BE2C (cell line): ENCODE data around the gene TMEM17.

Source experiments
- DNase-seq: peaks from one replicate; pipeline ENCODE4 v3.0.0-alpha.2; 2020
- H3K27me3 ChIP-seq: fragments of 250-450 bp; sonication (Bioruptor Pico); 2 replicates; pipeline ENCODE4 v1.5.1; 2020; ENCODE audit warnings: mild to moderate bottlenecking
- H3K36me3 ChIP-seq: fragments of 250-450 bp; sonication (Bioruptor Pico); 2 replicates; pipeline ENCODE4 v1.5.1; 2020; ENCODE audit warnings: mild to moderate bottlenecking
- H3K4me1 ChIP-seq: fragments of 250-450 bp; sonication (Bioruptor Pico); 2 replicates; pipeline ENCODE4 v1.5.1; 2020
- H3K4me3 ChIP-seq: 2 replicates; pipeline ENCODE4 v1.5.1; 2011; ENCODE audit warnings: low read depth, low read length
- H3K9me3 ChIP-seq: fragments of 250-450 bp; sonication (Bioruptor Pico); 2 replicates; pipeline ENCODE4 v1.5.1; 2020
- TF ChIP-seq, protein P1 (sequence below): IDR thresholded peaks from 2 replicates; pipeline ENCODE4 v1.5.1; 2012; ENCODE audit warnings: mild to moderate bottlenecking, low read depth, low read length

The TMEM17 gene

DNA sequence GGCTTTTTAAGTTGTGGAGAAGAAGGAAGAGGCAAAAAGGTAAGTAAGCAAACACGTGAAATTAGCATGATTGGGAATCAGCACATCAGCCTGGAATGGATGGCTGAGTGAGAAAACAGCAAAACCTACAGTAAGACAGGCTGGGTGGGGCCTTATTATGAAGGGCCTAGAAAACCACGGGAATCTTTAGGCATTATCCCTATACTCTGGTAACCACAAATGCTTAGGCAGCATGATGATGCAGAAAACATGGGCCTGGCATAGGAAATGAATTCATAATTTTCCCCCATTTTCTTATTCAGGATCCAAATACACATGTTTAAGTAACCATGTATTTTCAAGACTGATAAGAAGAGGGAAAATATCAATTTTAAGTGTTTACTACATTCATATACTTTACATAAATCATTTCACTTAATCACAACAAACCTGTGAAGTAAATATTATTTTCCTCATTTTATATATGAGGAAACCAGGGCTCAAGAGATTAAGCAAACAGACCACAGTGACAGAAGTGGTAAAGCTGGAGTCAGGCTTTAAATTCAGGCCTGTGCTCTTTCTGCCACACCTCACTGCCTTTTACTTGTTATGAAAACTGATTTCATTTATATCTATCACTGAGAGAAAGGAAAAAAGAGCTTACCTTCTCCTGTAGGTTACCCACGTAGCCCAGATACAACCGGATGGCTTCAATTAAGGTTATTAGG lies 4.0 kb downstream of the TMEM17 start:
- no peaks in the 10 kb centered on the region for H3K27me3 ChIP-seq
- H3K36me3 ChIP-seq = no peaks in the 10 kb centered on the region
- H3K4me3 ChIP-seq = no peak overlapping the region
- DNase-seq = no peak
- TF ChIP-seq, protein P1, sequence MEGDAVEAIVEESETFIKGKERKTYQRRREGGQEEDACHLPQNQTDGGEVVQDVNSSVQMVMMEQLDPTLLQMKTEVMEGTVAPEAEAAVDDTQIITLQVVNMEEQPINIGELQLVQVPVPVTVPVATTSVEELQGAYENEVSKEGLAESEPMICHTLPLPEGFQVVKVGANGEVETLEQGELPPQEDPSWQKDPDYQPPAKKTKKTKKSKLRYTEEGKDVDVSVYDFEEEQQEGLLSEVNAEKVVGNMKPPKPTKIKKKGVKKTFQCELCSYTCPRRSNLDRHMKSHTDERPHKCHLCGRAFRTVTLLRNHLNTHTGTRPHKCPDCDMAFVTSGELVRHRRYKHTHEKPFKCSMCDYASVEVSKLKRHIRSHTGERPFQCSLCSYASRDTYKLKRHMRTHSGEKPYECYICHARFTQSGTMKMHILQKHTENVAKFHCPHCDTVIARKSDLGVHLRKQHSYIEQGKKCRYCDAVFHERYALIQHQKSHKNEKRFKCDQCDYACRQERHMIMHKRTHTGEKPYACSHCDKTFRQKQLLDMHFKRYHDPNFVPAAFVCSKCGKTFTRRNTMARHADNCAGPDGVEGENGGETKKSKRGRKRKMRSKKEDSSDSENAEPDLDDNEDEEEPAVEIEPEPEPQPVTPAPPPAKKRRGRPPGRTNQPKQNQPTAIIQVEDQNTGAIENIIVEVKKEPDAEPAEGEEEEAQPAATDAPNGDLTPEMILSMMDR = no peak
- H3K9me3 ChIP-seq = no peaks in the 10 kb centered on the region
- peaks cover 3% of the 10 kb centered on the region; the same call in 1 of the 2 replicates for H3K4me1 ChIP-seq

DNA sequence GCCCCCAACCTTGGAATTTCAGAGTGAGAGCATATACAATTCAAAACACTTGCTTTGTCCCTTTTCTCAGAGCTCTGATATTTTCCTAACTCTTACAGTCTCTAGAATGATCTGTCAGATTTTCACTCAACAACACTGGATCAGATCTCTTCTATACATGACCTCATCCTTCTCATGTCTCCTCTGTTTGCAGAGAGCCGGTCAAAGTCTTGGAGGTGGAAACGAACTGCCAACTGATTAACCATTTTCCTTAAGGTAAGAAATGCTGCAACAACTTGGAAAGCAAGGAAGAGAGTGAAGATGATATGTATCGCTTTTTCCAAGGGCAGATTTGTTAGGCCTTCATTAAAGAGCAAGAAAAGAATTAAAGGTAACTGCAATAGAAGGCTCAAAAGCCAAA lies 4.9 kb downstream of the TMEM17 start:
- Histone ChIP-seq H3K4me3 (no peak overlapping the region), H3K4me1 (peaks cover 3% of the 10 kb centered on the region; the same call in 1 of the 2 replicates), H3K9me3 (no peaks in the 10 kb centered on the region), H3K36me3 (no peaks in the 10 kb centered on the region), H3K27me3 (no peaks in the 10 kb centered on the region)
- TF ChIP-seq, protein P1 = no peak
- DNase-seq = no peak

DNA sequence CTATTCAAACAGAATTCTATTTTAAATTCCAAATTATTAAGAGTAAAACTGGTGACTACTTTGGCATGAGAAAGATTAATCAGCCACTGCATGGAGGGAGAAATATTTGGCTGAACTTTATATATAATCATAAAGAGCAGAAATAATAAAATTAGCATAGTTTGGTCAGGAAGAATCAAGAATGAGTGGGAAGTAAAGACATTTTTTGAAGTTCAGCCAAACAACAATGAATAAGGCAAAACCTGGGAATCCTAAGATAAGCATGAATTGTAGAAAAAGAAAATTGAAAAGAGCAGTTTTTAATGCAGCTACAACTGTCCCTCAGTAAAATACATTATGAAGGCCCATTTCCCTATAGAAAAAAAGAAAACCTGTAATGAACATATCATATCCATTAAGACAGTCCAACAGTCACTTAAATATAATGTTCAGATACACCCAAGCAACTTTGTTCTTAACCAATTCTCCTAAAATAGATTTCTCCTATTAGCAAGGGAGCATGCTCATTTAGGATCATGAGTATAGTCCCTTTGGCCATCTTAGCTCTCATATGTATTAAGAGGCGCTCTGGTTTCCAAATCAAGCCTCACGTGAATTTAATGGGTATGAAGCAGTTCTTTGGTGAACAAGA lies 6.5 kb downstream of the TMEM17 start:
- no peaks in the 10 kb centered on the region for H3K36me3 ChIP-seq
- DNase-seq = no peak
- H3K4me1 ChIP-seq = no peaks in the 10 kb centered on the region
- H3K4me3 ChIP-seq = no peak overlapping the region
- H3K27me3 ChIP-seq = no peaks in the 10 kb centered on the region
- H3K9me3 ChIP-seq = no peaks in the 10 kb centered on the region
- TF ChIP-seq, protein P1 = no peak

DNA sequence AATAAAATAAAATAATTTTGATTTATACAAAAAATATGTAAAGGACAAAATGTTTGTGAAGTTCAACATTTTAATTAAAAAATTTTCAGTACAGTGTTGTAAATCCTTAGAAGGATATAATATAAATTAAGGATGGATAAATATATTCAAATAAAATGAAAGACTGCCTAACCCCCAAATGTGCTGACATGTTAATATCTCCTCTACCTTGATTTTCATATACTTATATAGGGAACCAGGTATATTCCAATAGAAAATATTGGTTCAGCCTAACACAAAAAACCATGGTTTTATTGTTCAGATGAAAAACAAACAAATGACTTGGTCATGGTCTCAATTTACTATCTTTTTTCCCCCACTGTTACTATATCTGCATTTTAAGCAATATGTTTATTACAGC lies 7.3 kb downstream of the TMEM17 start:
- Histone ChIP-seq H3K4me3 (no peak overlapping the region), H3K9me3 (no peaks in the 10 kb centered on the region), H3K4me1 (no peaks in the 10 kb centered on the region), H3K27me3 (no peaks in the 10 kb centered on the region), H3K36me3 (no peaks in the 10 kb centered on the region)
- TF ChIP-seq, protein P1 = no peak
- DNase-seq = no peak

DNA sequence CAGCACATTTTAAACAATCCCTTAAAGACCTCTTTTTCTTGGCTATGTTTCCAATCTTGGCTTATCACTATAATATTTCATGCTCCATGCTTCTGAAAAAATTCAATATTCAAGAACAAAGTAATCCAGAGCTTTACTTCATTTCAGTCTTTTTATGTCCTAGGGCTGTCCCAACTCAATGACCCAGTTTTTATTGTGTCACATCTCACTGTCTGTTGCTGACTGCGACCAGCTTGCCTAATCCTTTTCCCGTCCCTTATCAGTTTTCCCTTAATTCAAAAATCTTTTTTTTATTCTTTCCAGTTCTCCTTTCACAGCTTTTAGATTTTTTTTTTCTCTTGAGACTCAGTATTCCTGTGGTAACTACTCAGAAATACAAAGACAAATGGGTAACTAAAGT lies 10.2 kb downstream of the TMEM17 start:
- no peaks in the 10 kb centered on the region for H3K9me3 ChIP-seq
- no peaks in the 10 kb centered on the region for H3K4me1 ChIP-seq
- no peak for DNase-seq
- TF ChIP-seq, protein P1 = no peak
- no peaks in the 10 kb centered on the region for H3K27me3 ChIP-seq
- H3K4me3 ChIP-seq = no peak overlapping the region
- no peaks in the 10 kb centered on the region for H3K36me3 ChIP-seq

DNA sequence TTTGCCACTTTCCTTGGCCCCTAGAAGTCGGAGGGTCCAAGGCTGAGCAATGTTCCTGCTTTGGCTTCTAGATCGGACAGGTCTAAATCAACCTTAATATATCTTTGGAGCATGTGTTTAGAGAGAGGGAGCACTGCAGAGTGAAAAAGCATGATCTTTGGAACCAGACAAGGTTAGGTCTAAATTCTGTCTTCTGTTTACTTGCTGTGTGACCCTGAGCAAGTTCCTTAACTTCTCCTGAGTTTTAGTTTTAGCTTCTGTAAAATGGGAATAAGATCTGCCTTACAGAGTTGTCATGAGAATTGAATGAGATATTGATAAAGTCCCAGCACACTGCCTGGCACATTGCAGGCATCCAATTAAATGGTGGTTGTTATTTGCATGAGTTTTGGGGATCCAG lies 13.9 kb downstream of the TMEM17 start:
- DNase-seq = no peak
- TF ChIP-seq, protein P1 = no peak

More for the DNA sequence above, 13.9 kb downstream of the TMEM17 start:
- H3K4me1 ChIP-seq = no peaks in the 10 kb centered on the region
- H3K4me3 ChIP-seq = no peak overlapping the region
- no peaks in the 10 kb centered on the region for H3K9me3 ChIP-seq
- H3K27me3 ChIP-seq = no peaks in the 10 kb centered on the region
- H3K36me3 ChIP-seq = no peaks in the 10 kb centered on the region
